ENCODE measurements around the gene RER1. TPM values are rescaled to one million over a fixed set of nuclear protein-coding genes. Genes with fewer than 3 reads are reported as not detected.

Gene RER1
- total RNA-seq, 2 experiments from 2014 or later: 156 to 159 TPM

- POLR2A ChIA-PET: no interaction called here
- no peak overlapping the region for H3K4me3 Mint-ChIP-seq
- CTCF ChIA-PET: no interaction called here
Measured at GRCh38 chr1:2405588-2406295, 14.1 kb downstream of the RER1 start.

GRCh38 chr1:2406451-2407041 lies 14.9 kb downstream of the RER1 start:
- Mint-ChIP-seq H3K4me1 (peaks cover 14% of the 10 kb centered on the region), H3K9me3 (no peaks in the 10 kb centered on the region), H3K4me3 (no peak overlapping the region), H3K27ac (no peak overlapping the region), H3K36me3 (ENCODE audit: low read depth) (peaks cover 20% of the 10 kb centered on the region), H3K27me3 (no peaks in the 10 kb centered on the region)
- ChIA-PET POLR2A (no interaction called here), CTCF (interaction anchor here (1.0 kb wide), 1 partner anchor 212 kb away, joined by 5 read pairs; the partner anchor contains the start of gene FAAP20)
- no peak for DNase-seq

More at GRCh38 chr1:2405588-2406295, 14.1 kb downstream of the RER1 start:
- Mint-ChIP-seq H3K4me1 (peaks cover 12% of the 10 kb centered on the region), H3K9me3 (no peaks in the 10 kb centered on the region), H3K27ac (no peak overlapping the region), H3K27me3 (no peaks in the 10 kb centered on the region), H3K36me3 (ENCODE audit: low read depth) (peaks cover 26% of the 10 kb centered on the region)
- DNase-seq: no peak

GRCh38 chr1:2407166-2407990 lies 15.7 kb downstream of the RER1 start:
- ChIA-PET POLR2A (no interaction called here), CTCF (interaction anchor here (1.0 to 1.5 kb wide), 3 partner anchors 11 to 212 kb away, joined by 3 to 5 read pairs (median 5); partner anchors contain the start of gene FAAP20)
- Mint-ChIP-seq H3K27ac (no peak overlapping the region), H3K27me3 (no peaks in the 10 kb centered on the region), H3K4me3 (no peak overlapping the region), H3K36me3 (ENCODE audit: low read depth) (peaks cover 12% of the 10 kb centered on the region), H3K9me3 (no peaks in the 10 kb centered on the region), H3K4me1 (peaks cover 15% of the 10 kb centered on the region)
- no peak for DNase-seq

GRCh38 chr1:2407991-2408275 lies 16.3 kb downstream of the RER1 start:
- ChIA-PET CTCF (interaction anchor here (1.3 to 1.5 kb wide), 2 partner anchors 12 to 26 kb away, joined by 3 to 5 read pairs; no protein-coding TSS in a partner anchor), POLR2A (no interaction called here)
- DNase-seq: no peak
- Mint-ChIP-seq H3K36me3 (ENCODE audit: low read depth) (peaks cover 9% of the 10 kb centered on the region), H3K4me3 (no peak overlapping the region), H3K27me3 (no peaks in the 10 kb centered on the region), H3K4me1 (peaks cover 15% of the 10 kb centered on the region), H3K27ac (no peak overlapping the region), H3K9me3 (no peaks in the 10 kb centered on the region)

- Mint-ChIP-seq H3K27ac (no peak overlapping the region), H3K4me1 (peaks cover 15% of the 10 kb centered on the region), H3K27me3 (no peaks in the 10 kb centered on the region), H3K36me3 (ENCODE audit: low read depth) (peaks cover 8% of the 10 kb centered on the region), H3K4me3 (no peak overlapping the region), H3K9me3 (no peaks in the 10 kb centered on the region)
- ChIA-PET POLR2A (no interaction called here), CTCF (interaction anchor here (1.3 to 1.5 kb wide), 2 partner anchors 12 to 27 kb away, joined by 3 to 5 read pairs; no protein-coding TSS in a partner anchor)
- DNase-seq: no peak
Measured at GRCh38 chr1:2408456-2408855, 16.8 kb downstream of the RER1 start.

GRCh38 chr1:2408859-2409276 lies 17.2 kb downstream of the RER1 start:
- ChIA-PET POLR2A (no interaction called here), CTCF (interaction anchor here (1.3 to 1.5 kb wide), 2 partner anchors 13 to 27 kb away, joined by 3 to 5 read pairs; no protein-coding TSS in a partner anchor)
- H3K27me3 Mint-ChIP-seq: no peaks in the 10 kb centered on the region
- DNase-seq: no peak
- peaks cover 5% of the 10 kb centered on the region for H3K36me3 Mint-ChIP-seq (ENCODE audit: low read depth)
- H3K4me3 Mint-ChIP-seq: no peak overlapping the region
- H3K4me1 Mint-ChIP-seq: peaks cover 18% of the 10 kb centered on the region
- H3K9me3 Mint-ChIP-seq: no peaks in the 10 kb centered on the region
- no peak overlapping the region for H3K27ac Mint-ChIP-seq

GRCh38 chr1:2409745-2410144 lies 18.1 kb downstream of the RER1 start:
- POLR2A ChIA-PET: no interaction called here
- H3K9me3 Mint-ChIP-seq: no peaks in the 10 kb centered on the region
- CTCF ChIA-PET: interaction anchor here (1.2 kb wide), 1 partner anchor 206 kb away, joined by 3 read pairs; no protein-coding TSS in a partner anchor
- no peak overlapping the region for H3K4me3 Mint-ChIP-seq
- H3K27ac Mint-ChIP-seq: no peak overlapping the region
- DNase-seq: no peak
- peaks cover 27% of the 10 kb centered on the region for H3K4me1 Mint-ChIP-seq
- peaks cover 2% of the 10 kb centered on the region for H3K36me3 Mint-ChIP-seq (ENCODE audit: low read depth)
- H3K27me3 Mint-ChIP-seq: no peaks in the 10 kb centered on the region

- Mint-ChIP-seq H3K27me3 (no peaks in the 10 kb centered on the region), H3K4me3 (peak overlapping the region; percentile 84), H3K9me3 (no peaks in the 10 kb centered on the region), H3K27ac (peak overlapping the region; percentile 92), H3K4me1 (peaks cover 42% of the 10 kb centered on the region), H3K36me3 (ENCODE audit: low read depth) (peaks cover 2% of the 10 kb centered on the region)
- ChIA-PET CTCF (interaction anchor here (0.6 kb wide), 1 partner anchor 211 kb away, joined by 3 read pairs; no protein-coding TSS in a partner anchor), POLR2A (no interaction called here)
- no peak for DNase-seq
Measured at GRCh38 chr1:2411801-2412394, 20.3 kb downstream of the RER1 start.

- Mint-ChIP-seq H3K36me3 (ENCODE audit: low read depth) (peaks cover 2% of the 10 kb centered on the region), H3K9me3 (no peaks in the 10 kb centered on the region), H3K27me3 (no peaks in the 10 kb centered on the region), H3K27ac (peak within 1 kb of the TSS; percentile 92), H3K4me1 (peaks cover 46% of the 10 kb centered on the region), H3K4me3 (peak within 1 kb of the TSS; percentile 84)
- ChIA-PET CTCF (interaction anchor here (1.3 to 1.7 kb wide), 2 partner anchors 112 to 136 kb away, joined by 3 to 8 read pairs; no protein-coding TSS in a partner anchor), POLR2A (no interaction called here)
- peak; percentile 98 for DNase-seq
Measured at GRCh38 chr1:2412395-2412772, 20.7 kb downstream of the RER1 start, which contains the start of gene PEX10. Gene PEX10 (minus strand): TSS chr1:2412564. CDS start chr1:2412502, 62 bp downstream.

GRCh38 chr1:2412773-2413494 lies 21.3 kb downstream of the RER1 start:
- CTCF ChIA-PET: interaction anchor here (0.7 to 1.7 kb wide), 7 partner anchors 11 to 374 kb away, joined by 3 to 8 read pairs (median 3); no protein-coding TSS in a partner anchor
- POLR2A ChIA-PET: interaction anchor here (0.5 to 0.6 kb wide), 2 partner anchors 87 to 224 kb away, joined by 3 read pairs; no protein-coding TSS in a partner anchor
- Mint-ChIP-seq H3K27ac (peak overlapping the region; percentile 88), H3K27me3 (no peaks in the 10 kb centered on the region), H3K36me3 (ENCODE audit: low read depth) (no peaks in the 10 kb centered on the region), H3K4me3 (peak overlapping the region; percentile 80), H3K9me3 (no peaks in the 10 kb centered on the region), H3K4me1 (peaks cover 46% of the 10 kb centered on the region)
- peak; percentile 15 for DNase-seq

- no peaks in the 10 kb centered on the region for H3K36me3 Mint-ChIP-seq (ENCODE audit: low read depth)
Measured at GRCh38 chr1:2413495-2414296, 22.1 kb downstream of the RER1 start.

More at GRCh38 chr1:2413495-2414296, 22.1 kb downstream of the RER1 start:
- ChIA-PET CTCF (interaction anchor here (0.7 to 1.7 kb wide), 8 partner anchors 10 to 373 kb away, joined by 3 to 8 read pairs (median 3); no protein-coding TSS in a partner anchor), POLR2A (interaction anchor here (0.5 to 0.6 kb wide), 2 partner anchors 86 to 223 kb away, joined by 3 read pairs; no protein-coding TSS in a partner anchor)
- no peak for DNase-seq
- Mint-ChIP-seq H3K4me3 (peak overlapping the region; percentile 77), H3K9me3 (no peaks in the 10 kb centered on the region), H3K27ac (peak overlapping the region; percentile 85), H3K27me3 (no peaks in the 10 kb centered on the region), H3K4me1 (peaks cover 47% of the 10 kb centered on the region)
